Brain microvascular endothelial cell (primary cell): ENCODE measurements around the gene CDKN2B-AS1.
A peak's percentile ranks its signal among the peaks of the same experiment; 100 is the strongest.

Experiments
- DNase-seq: peaks from one replicate; pipeline ENCODE4 v3.0.0-alpha.2; 2020
- H3K27ac ChIP-seq: fragments of 250-450 bp; sonication (Bioruptor Pico); 2 replicates; pipeline ENCODE4 v1.5.1; 2020; ENCODE audit warnings: mild to moderate bottlenecking, moderate library complexity
- H3K27me3 ChIP-seq: fragments of 250-450 bp; sonication (Bioruptor Pico); replicated peaks from 2 replicates; pipeline ENCODE4 v1.5.1; 2020; ENCODE audit warnings: mild to moderate bottlenecking
- H3K36me3 ChIP-seq: fragments of 250-450 bp; sonication (Bioruptor Pico); replicated peaks from 2 replicates; pipeline ENCODE4 v1.5.1; 2020; ENCODE audit warnings: mild to moderate bottlenecking
- H3K4me3 ChIP-seq: 2 replicates; pipeline ENCODE4 v1.5.1; 2011; ENCODE audit warnings: low read depth, mild to moderate bottlenecking, control low read depth, low read length, moderate library complexity
- in situ Hi-C: cut with HindIII; loops from 2 replicates; pipeline ENCODE4 v1.10.0; 2017; ENCODE audit warnings: low sequenced_read_pairs, low pct_ligation_motif_present
- TF ChIP-seq, protein P1 (sequence below): IDR thresholded peaks from 2 replicates; pipeline ENCODE4 v1.5.1; 2011; ENCODE audit warnings: low read depth, mild to moderate bottlenecking, moderate library complexity, low read length, control low read depth, inconsistent platforms; ENCODE audit errors: missing control alignments

CDKN2B-AS1 gene

DNA sequence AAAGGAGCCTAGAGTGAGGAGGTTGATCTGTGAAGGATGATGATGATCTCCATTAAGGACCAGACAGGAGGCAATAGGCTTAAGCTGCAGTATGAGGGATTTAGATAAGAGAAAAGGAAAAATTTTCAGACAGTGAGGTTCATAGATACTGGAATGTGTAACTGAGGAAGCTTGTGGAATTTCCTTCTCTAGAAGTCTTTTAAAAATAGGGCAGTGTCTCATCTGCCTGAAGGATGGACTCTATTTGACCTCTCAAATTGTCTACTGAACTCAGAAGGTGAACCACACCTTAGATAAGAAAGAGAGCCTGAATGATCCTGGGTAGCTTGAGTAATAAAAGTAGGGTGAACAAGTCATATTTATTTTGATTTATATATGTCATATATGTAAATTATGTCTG lies 162.7 kb downstream of the CDKN2B-AS1 start:
- Histone ChIP-seq H3K36me3 (no peaks in the 10 kb centered on the region), H3K27ac (peak overlapping the region; percentile 93), H3K27me3 (no peaks in the 10 kb centered on the region), H3K4me3 (no peak overlapping the region)
- TF ChIP-seq, protein P1, sequence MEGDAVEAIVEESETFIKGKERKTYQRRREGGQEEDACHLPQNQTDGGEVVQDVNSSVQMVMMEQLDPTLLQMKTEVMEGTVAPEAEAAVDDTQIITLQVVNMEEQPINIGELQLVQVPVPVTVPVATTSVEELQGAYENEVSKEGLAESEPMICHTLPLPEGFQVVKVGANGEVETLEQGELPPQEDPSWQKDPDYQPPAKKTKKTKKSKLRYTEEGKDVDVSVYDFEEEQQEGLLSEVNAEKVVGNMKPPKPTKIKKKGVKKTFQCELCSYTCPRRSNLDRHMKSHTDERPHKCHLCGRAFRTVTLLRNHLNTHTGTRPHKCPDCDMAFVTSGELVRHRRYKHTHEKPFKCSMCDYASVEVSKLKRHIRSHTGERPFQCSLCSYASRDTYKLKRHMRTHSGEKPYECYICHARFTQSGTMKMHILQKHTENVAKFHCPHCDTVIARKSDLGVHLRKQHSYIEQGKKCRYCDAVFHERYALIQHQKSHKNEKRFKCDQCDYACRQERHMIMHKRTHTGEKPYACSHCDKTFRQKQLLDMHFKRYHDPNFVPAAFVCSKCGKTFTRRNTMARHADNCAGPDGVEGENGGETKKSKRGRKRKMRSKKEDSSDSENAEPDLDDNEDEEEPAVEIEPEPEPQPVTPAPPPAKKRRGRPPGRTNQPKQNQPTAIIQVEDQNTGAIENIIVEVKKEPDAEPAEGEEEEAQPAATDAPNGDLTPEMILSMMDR, result no peak
- peak; percentile 49 for DNase-seq
- in situ Hi-C loops, result no loop called here

DNA sequence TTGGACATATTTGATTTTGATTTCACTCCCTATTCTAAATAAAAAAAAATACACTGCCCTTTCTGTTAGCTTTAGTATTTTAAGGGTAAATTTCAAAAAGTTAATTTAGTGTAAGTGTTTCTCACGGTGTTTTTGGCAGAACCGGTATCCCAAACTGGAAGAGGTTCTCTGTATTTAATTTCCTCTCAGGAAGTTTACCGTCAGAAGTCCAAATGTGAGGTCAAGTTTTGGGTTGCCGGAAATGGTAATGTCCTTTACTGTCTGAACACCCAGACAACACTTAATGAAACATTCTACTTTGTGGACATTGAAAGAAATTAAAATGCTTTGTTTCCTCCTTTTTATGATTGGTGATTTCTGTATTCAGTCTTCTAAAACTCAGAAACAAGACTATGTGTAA lies 163.2 kb downstream of the CDKN2B-AS1 start:
- H3K27ac ChIP-seq, result peak overlapping the region; percentile 93
- TF ChIP-seq, protein P1, result no peak

DNA sequence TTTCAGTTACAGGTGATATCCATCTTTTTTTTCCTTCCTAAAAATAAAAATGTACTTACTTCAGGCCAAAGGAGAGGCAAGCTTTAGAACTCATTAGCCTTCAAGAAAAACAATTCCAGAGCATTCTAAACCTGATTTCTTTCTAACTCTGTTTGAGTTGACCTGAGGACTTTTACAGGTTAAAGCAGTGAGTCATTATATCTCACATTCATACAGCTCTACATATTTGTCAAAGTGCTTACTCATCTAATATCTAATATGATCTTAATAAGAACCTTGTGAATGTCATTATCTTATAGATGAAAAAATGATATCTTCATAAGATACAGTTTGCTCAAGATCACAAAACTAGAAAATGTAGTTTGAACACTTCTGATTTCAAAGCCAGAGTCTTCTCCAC lies 163.7 kb downstream of the CDKN2B-AS1 start:
- Histone ChIP-seq H3K27me3 (no peaks in the 10 kb centered on the region), H3K36me3 (no peaks in the 10 kb centered on the region), H3K27ac (peak overlapping the region; percentile 93), H3K4me3 (no peak overlapping the region)
- in situ Hi-C loops, result no loop called here
- TF ChIP-seq, protein P1, result no peak
- no peak for DNase-seq

More for the DNA sequence above, 163.2 kb downstream of the CDKN2B-AS1 start:
- no peaks in the 10 kb centered on the region for H3K27me3 ChIP-seq
- in situ Hi-C loops, result no loop called here
- H3K4me3 ChIP-seq, result no peak overlapping the region
- no peak for DNase-seq
- no peaks in the 10 kb centered on the region for H3K36me3 ChIP-seq

DNA sequence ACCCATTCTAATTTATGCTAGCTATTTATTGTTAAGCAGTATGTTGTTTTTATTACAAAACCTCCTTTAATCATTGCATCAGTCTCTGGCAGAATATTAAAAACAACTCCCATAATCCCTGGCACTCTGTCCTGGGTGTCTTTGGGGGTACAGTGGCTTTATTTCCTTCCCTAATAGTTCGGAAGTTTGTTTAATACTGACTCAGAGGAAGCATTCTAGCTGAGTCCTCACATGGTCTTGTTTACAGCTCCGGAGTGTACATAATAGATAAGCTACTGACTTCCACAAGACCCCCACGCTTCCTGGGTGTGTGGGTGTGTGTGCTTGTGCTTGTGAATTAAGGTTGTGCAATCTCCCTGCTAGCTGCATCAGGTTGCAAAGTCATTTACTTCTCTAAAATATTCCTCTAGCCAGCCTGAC lies 164.3 kb downstream of the CDKN2B-AS1 start:
- TF ChIP-seq, protein P1, result no peak
- Histone ChIP-seq H3K4me3 (no peak overlapping the region), H3K27me3 (no peaks in the 10 kb centered on the region), H3K36me3 (no peaks in the 10 kb centered on the region), H3K27ac (peak overlapping the region; percentile 93)
- peak; percentile 97 for DNase-seq
- in situ Hi-C loops, result no loop called here

DNA sequence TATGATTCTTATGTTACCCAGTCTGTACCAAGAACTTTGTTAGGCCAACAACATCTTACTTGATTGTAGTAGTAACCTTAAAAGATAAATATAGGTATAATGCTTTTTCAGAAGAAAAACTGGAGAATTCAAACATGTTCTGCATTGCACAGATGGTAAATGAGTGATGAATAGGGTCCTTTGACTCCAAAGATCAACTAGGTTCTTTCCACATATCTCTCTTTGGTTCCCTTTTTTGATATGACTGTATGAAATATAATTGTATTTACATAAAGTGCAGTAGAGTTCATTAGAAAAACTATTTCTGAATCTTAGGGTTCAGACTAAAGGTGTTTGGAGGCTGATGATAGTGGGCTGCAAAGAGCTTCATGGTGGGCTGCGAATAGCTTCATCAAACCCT lies 165.0 kb downstream of the CDKN2B-AS1 start:
- H3K4me3 ChIP-seq, result no peak overlapping the region
- TF ChIP-seq, protein P1, result no peak
- H3K36me3 ChIP-seq, result no peaks in the 10 kb centered on the region
- no peaks in the 10 kb centered on the region for H3K27me3 ChIP-seq
- in situ Hi-C loops, result no loop called here
- DNase-seq, result no peak
- peak overlapping the region; percentile 93 for H3K27ac ChIP-seq

DNA sequence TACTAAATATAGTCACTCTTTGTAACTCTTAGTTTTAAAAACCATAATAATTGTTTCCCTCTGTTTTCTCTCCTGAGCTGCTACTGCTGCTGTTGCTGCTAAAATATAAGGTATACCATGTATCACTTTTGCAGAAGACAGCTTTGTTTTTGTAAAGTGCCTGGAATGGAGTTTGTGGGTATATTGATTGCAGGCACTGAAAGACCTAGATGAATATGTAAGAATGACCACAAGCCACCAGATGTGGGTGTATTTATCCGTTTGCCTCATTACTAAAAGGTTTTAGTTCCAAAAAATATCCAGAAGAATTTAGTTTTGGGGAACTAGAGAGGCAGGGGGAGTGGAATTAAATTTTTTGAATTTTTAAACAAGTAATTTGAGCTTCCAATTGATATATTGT lies 165.6 kb downstream of the CDKN2B-AS1 start:
- no peak for DNase-seq
- TF ChIP-seq, protein P1, result no peak

More for the DNA sequence above, 165.6 kb downstream of the CDKN2B-AS1 start:
- Histone ChIP-seq H3K4me3 (no peak overlapping the region), H3K27ac (peak overlapping the region; percentile 93), H3K36me3 (no peaks in the 10 kb centered on the region), H3K27me3 (no peaks in the 10 kb centered on the region)
- in situ Hi-C loops, result no loop called here
